RWPE2 (cell line): ENCODE results near the gene CPEB3.

Experiments
- ATAC-seq: fragments of 200-7000 bp; cut with Tn5 transposase; 3 replicates; pipeline ENCODE4 v1.9.1; 2021; ENCODE audit warnings: low read depth
- DNase-seq: peaks from one replicate; pipeline ENCODE4 v3.0.0-alpha.2; 2020; ENCODE audit warnings: low spot score
- H3K27ac ChIP-seq: fragments of 450-650 bp; 2 replicates; pipeline ENCODE4 v1.5.1; 2017; ENCODE audit warnings: mild to moderate bottlenecking; ENCODE audit not compliant: poor library complexity, severe bottlenecking
- H3K27me3 ChIP-seq: fragments of 250-450 bp; sonication (Bioruptor Pico); 2 replicates; pipeline ENCODE4 v1.5.1; 2021; ENCODE audit warnings: mild to moderate bottlenecking, moderate library complexity; ENCODE audit not compliant: insufficient read depth, poor library complexity, severe bottlenecking
- H3K36me3 ChIP-seq: fragments of 250-450 bp; sonication (Bioruptor Pico); 2 replicates; pipeline ENCODE4 v1.5.1; 2020; ENCODE audit warnings: low read depth, mild to moderate bottlenecking, moderate library complexity
- H3K4me1 ChIP-seq: fragments of 250-450 bp; sonication (Bioruptor Pico); 2 replicates; pipeline ENCODE4 v1.5.1; 2021; ENCODE audit warnings: mild to moderate bottlenecking, moderate library complexity; ENCODE audit not compliant: insufficient read depth, poor library complexity, severe bottlenecking
- H3K4me3 ChIP-seq: fragments of 250-450 bp; sonication (Bioruptor Pico); 2 replicates; pipeline ENCODE4 v1.5.1; 2021; ENCODE audit warnings: mild to moderate bottlenecking, moderate library complexity; ENCODE audit not compliant: severe bottlenecking
- H3K9me3 ChIP-seq: fragments of 250-450 bp; sonication (Bioruptor Pico); 2 replicates; pipeline ENCODE4 v1.5.1; 2021; ENCODE audit warnings: mild to moderate bottlenecking, moderate library complexity; ENCODE audit not compliant: severe bottlenecking
- TF ChIP-seq, protein P1 (sequence below): fragments of 450-650 bp; IDR thresholded peaks from one replicate; pipeline ENCODE4 v1.5.1; 2017; ENCODE audit warnings: mild to moderate bottlenecking, moderate library complexity; ENCODE audit not compliant: poor library complexity, severe bottlenecking

The CPEB3 gene

DNA sequence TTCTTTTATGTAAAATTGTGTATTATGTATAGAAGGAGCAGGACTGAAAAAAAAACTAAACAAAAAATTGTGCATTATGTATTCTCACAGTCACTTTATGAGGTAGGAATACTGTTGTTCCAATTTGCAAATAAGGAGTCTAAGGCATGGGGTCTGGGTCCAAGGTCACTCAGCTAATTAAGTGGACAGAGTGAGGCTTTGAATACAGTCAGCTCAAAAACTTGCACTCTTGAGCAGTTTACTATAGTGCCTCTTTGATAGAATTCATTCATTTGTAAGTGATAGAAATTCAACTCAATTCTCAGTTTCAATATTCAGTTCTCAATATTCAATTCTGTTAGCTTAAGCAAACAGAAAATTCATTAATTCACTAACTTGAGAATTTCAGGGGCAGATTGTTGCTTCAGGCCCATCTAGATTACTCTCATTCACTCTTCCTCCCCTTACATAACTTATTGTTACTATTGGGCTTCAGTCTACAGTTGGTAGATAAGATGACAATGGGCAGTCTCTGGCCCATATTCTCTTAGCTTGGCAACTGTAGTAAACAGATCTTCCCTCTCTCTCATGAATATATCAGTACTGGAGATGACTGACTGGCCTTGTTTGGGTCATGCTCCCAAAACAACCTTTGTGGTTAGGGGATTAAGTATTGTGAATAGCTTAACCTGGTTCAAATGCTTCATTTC lies 280.7 kb downstream of the CPEB3 start:
- TF ChIP-seq, protein P1, sequence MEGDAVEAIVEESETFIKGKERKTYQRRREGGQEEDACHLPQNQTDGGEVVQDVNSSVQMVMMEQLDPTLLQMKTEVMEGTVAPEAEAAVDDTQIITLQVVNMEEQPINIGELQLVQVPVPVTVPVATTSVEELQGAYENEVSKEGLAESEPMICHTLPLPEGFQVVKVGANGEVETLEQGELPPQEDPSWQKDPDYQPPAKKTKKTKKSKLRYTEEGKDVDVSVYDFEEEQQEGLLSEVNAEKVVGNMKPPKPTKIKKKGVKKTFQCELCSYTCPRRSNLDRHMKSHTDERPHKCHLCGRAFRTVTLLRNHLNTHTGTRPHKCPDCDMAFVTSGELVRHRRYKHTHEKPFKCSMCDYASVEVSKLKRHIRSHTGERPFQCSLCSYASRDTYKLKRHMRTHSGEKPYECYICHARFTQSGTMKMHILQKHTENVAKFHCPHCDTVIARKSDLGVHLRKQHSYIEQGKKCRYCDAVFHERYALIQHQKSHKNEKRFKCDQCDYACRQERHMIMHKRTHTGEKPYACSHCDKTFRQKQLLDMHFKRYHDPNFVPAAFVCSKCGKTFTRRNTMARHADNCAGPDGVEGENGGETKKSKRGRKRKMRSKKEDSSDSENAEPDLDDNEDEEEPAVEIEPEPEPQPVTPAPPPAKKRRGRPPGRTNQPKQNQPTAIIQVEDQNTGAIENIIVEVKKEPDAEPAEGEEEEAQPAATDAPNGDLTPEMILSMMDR, result no peak
- H3K36me3 ChIP-seq, result peaks cover 61% of the 10 kb centered on the region
- H3K27ac ChIP-seq, result no peak overlapping the region
- peaks cover 7% of the 10 kb centered on the region for H3K4me1 ChIP-seq
- no peak for DNase-seq
- H3K9me3 ChIP-seq, result no peaks in the 10 kb centered on the region
- H3K27me3 ChIP-seq, result no peaks in the 10 kb centered on the region
- no peak overlapping the region for H3K4me3 ChIP-seq
- ATAC-seq, result no peak

DNA sequence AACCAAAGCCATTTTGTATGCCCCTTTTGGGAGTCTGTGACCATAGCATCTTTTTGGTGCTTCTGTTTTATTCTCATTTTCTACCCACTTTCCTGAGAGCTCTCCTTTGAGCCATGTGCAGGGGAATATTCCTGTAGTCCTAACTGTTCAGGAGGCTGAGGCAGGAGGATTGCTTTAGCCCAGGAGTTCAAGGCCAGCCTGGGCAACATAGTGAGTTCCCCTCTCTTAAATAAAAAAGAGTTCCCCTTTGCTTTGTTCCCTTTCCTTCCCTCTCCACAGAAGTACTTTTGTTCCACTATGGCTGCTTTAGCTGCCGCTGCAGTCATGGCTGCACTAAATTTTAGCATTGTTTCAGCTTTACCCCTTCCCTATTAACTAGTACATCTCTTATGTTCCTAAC lies 281.4 kb downstream of the CPEB3 start:
- Histone ChIP-seq H3K9me3 (no peaks in the 10 kb centered on the region), H3K27me3 (no peaks in the 10 kb centered on the region), H3K4me3 (no peak overlapping the region), H3K27ac (no peak overlapping the region), H3K4me1 (peaks cover 7% of the 10 kb centered on the region), H3K36me3 (peaks cover 59% of the 10 kb centered on the region)
- TF ChIP-seq, protein P1, result no peak
- no peak for ATAC-seq
- no peak for DNase-seq

DNA sequence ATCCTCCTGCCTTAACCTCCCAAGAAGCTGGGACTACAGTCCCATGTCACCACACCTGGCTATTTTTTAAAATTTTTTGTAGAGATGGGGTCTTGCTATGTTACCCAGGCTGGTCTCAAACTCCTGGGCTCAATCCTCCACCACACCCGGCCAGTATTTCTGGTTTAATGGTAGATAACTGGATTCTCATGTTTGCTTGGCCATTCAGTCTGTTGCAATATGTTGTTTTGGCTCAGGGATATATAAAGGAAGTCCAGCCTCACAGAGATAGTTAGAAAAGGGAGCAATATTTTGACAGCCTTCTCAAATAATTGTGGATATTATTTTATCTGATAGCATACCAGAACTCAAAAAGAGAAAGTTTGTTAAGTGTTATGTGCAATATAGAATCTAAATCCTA lies 284.9 kb downstream of the CPEB3 start:
- no peaks in the 10 kb centered on the region for H3K4me1 ChIP-seq
- no peak overlapping the region for H3K27ac ChIP-seq
- ATAC-seq, result no peak
- TF ChIP-seq, protein P1, result no peak
- DNase-seq, result no peak
- H3K36me3 ChIP-seq, result peaks cover 49% of the 10 kb centered on the region
- no peaks in the 10 kb centered on the region for H3K27me3 ChIP-seq
- no peaks in the 10 kb centered on the region for H3K9me3 ChIP-seq
- no peak overlapping the region for H3K4me3 ChIP-seq

DNA sequence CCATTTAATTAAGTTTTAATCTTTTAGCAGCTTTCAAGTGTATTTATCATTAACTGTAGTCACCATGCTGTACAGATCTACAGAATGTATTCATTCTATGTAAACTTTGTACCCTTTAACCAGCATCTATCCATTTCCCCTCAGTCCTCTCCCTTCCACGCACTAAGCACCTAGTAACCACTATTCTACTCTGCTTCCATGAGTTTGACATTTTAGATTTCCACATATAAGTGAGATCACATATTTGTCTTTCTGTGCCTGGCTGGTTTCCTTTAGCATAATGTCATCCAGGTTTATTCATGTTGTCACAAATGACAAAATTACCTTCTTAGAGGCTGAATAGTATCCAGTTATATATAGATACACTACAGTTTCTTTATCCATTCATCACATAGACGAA lies 287.6 kb downstream of the CPEB3 start:
- DNase-seq (no peak), ATAC-seq (no peak)
- Histone ChIP-seq H3K27ac (no peak overlapping the region), H3K4me1 (no peaks in the 10 kb centered on the region), H3K9me3 (no peaks in the 10 kb centered on the region), H3K27me3 (no peaks in the 10 kb centered on the region), H3K36me3 (peaks cover 42% of the 10 kb centered on the region), H3K4me3 (no peak overlapping the region)
- TF ChIP-seq, protein P1, result no peak

DNA sequence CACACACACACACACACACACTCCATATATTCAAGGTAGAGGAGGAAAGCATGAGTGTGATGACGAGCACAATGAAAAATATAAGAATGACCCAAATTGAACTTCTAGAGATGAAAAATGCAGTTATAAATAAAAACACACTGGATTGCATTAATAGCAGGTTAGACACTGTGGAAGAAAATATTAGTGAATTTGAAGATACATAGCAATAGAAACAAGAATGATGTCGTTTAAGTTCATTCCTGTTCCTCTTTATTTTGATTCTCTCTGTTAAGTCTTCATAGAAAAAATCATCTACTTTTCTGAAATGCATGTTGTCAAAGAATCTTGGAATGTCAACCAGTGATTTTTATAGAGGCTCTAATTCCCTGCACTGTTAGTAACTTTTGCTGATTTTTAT lies 288.9 kb downstream of the CPEB3 start:
- H3K4me3 ChIP-seq, result no peak overlapping the region
- no peaks in the 10 kb centered on the region for H3K4me1 ChIP-seq

More for the DNA sequence above, 288.9 kb downstream of the CPEB3 start:
- Histone ChIP-seq H3K27me3 (no peaks in the 10 kb centered on the region), H3K36me3 (peaks cover 52% of the 10 kb centered on the region), H3K27ac (no peak overlapping the region), H3K9me3 (no peaks in the 10 kb centered on the region)
- TF ChIP-seq, protein P1, result no peak
- no peak for ATAC-seq
- no peak for DNase-seq
